ENCODE results near the gene NOTUM.

DNA sequence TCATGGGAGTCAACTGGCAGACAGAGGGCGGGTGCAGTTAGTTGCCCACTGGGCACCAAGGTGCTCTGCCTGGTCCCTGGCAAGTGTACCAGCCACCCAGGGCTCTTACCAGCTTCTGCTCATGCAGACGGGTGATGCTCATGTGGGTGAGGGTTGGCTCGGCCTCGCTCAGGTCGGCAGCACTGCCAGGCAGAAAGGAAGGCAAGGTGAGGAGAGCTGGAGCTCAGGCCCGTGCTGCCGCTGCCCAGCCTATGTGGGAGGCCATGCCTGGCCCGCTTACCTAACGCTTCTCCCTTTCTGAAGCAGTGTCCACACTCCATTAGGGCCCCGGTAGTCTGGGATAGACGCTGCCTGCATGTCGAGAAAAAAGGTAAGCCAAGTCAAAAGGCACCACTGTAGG is 45.7 kb downstream of the NOTUM start:
- TF ChIP-seq, protein P1, sequence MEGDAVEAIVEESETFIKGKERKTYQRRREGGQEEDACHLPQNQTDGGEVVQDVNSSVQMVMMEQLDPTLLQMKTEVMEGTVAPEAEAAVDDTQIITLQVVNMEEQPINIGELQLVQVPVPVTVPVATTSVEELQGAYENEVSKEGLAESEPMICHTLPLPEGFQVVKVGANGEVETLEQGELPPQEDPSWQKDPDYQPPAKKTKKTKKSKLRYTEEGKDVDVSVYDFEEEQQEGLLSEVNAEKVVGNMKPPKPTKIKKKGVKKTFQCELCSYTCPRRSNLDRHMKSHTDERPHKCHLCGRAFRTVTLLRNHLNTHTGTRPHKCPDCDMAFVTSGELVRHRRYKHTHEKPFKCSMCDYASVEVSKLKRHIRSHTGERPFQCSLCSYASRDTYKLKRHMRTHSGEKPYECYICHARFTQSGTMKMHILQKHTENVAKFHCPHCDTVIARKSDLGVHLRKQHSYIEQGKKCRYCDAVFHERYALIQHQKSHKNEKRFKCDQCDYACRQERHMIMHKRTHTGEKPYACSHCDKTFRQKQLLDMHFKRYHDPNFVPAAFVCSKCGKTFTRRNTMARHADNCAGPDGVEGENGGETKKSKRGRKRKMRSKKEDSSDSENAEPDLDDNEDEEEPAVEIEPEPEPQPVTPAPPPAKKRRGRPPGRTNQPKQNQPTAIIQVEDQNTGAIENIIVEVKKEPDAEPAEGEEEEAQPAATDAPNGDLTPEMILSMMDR (IDR thresholded peaks at IDR 0.05; ENCODE audit: borderline replicate concordance, extremely low read depth, low read length, poor library complexity, severe bottlenecking): no peak
- no peak for TF ChIP-seq EZH2 (IDR thresholded peaks at IDR 0.05; ENCODE audit: borderline replicate concordance, low read depth, low read length, severe bottlenecking)

All from DND-41 (cell line).